Natural killer cell (primary cell): Measurements from ENCODE around the gene RUNX2. TPM values are rescaled to one million over a fixed set of nuclear protein-coding genes. Genes with fewer than 3 reads are reported as not detected.

Experiments used
- ATAC-seq, 3 donors: fragments of 150-1000 bp in 2 of 3; fragments of 200-7000 bp in 1 of 3; cut with Tn5 transposase; 1 replicate in 1 of 3; 2 replicates in 2 of 3; pipeline ENCODE4 v1.10.0; 2021; ENCODE audit warnings: mild to moderate bottlenecking in 2 of 3, moderate library complexity in 2 of 3
- DNase-seq, 2 donors: peaks; one replicate each; pipeline versions ENCODE4 v3.0.0 to v3.0.0-alpha.2; 2013 to 2021; ENCODE audit warnings: mixed read lengths in 1 of 2
- H3K27ac ChIP-seq: one replicate; pipeline ENCODE4 v1.5.1; 2013; ENCODE audit warnings: mild to moderate bottlenecking, low read length
- H3K27me3 ChIP-seq: one replicate; pipeline ENCODE4 v1.6.1; 2013; ENCODE audit warnings: low read length; ENCODE audit not compliant: control insufficient read depth, insufficient read depth
- H3K36me3 ChIP-seq: one replicate; pipeline ENCODE4 v1.6.1; 2013; ENCODE audit warnings: low read length; ENCODE audit not compliant: control insufficient read depth, insufficient read depth
- H3K4me1 ChIP-seq: one replicate; pipeline ENCODE4 v1.6.1; 2013; ENCODE audit warnings: low read length; ENCODE audit not compliant: control insufficient read depth, insufficient read depth
- H3K4me3 ChIP-seq: one replicate; pipeline ENCODE4 v1.5.1; 2013; ENCODE audit warnings: low read length
- H3K9me3 ChIP-seq: one replicate; pipeline ENCODE4 v1.6.1; 2013; ENCODE audit warnings: low read length; ENCODE audit not compliant: control insufficient read depth, insufficient read depth
- H3K27ac Mint-ChIP-seq, 2 donors: one replicate each; pipeline ENCODE4 v1.8.0; 2022; ENCODE audit warnings: mild to moderate bottlenecking in 2 of 2, mixed read lengths in 2 of 2, moderate library complexity in 1 of 2
- H3K27me3 Mint-ChIP-seq, 2 donors: one replicate each; pipeline ENCODE4 v1.8.0; 2022; ENCODE audit warnings: low read depth in 2 of 2, mixed read lengths in 2 of 2
- H3K36me3 Mint-ChIP-seq: one replicate; pipeline ENCODE4 v1.8.0; 2022; ENCODE audit warnings: mixed read lengths
- H3K4me1 Mint-ChIP-seq, 2 donors: one replicate each; pipeline ENCODE4 v1.8.0; 2022; ENCODE audit warnings: mixed read lengths in 2 of 2
- H3K4me3 Mint-ChIP-seq: one replicate; pipeline ENCODE4 v1.8.0; 2022; ENCODE audit warnings: mild to moderate bottlenecking, moderate library complexity, mixed read lengths
- H3K9me3 Mint-ChIP-seq, 2 donors: one replicate each; pipeline ENCODE4 v1.8.0; 2022; ENCODE audit warnings: mixed read lengths in 2 of 2
- WGBS: methylation state at CpG from one replicate; pipeline ENCODE4 v1.1.7; 2013; ENCODE audit warnings: missing lambda C conversion rate; ENCODE audit not compliant: insufficient coverage; 5-methylcytosine and 5-hydroxymethylcytosine counted together
- intact Hi-C: fragments of 100-400 bp; cut with micrococcal nuclease; formaldehyde crosslinking; loops from one replicate; pipeline ENCODE4 v1.14.2; 2022
- total RNA-seq, 4 donors: library from RNA; stranded (reverse); fragments of 120-200 nt in 1 of 4; gene quantifications; one replicate each; pipeline versions ENCODE4 v1.2.3 to v1.2.4, GENCODE V29; 2013 to 2022
- TF ChIP-seq, protein P1 (sequence below): fragments of 200-600 bp; IDR thresholded peaks from one replicate; pipeline ENCODE4 v1.8.0; 2022; ENCODE audit warnings: antibody characterized with exemption

The RUNX2 gene
- total RNA-seq, 3 donors from 2014 or later (not counting 1 experiment from before 2014, with no cell fraction given): 5.0 to 19.2 (median 7.0) TPM

DNA sequence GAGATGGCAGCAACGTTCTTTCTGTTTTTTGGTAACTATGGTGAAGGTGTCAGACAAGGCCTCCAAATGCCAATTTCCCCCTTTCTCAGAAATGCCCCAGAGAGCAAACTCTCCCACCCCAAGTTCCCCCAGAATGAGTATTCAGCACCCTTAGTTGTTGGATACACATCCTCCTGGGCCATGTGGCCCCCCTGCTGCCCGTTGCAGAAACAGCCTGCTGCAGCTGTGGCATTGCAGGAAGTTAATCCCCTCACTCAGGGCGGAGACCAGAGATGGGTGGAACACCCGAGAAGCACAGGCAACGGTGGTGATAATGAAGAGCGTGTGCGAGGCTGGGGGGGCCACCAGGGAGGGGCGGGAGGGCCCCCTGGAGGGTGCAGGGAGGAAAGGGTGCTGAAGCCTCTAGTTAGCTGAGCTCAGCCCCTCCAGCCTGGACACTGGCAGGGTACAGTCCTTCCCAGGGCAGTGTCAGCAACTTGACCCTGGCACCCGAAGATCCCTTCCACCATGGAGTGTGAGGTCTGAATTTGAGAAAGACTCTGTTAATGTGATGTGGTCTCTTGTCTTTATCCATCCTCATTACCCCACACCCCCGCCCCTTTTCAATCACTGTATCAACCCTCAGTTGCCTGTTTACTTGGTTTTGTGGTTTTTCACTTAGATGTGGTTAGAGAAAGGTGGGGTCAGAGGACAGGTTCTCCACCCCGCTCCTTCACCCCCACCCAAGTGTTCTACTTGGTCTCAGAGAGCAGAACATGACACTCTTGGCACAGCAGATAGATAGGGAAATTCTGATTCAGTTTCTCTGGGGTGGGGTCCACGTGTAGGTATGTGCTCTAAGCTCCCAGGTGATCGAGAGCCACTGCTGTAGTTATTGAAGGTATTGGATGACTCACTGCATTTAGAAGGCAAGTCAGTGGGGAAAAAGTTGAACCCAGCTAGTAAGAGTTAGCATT lies 258.4 kb downstream of the RUNX2 start:
- Histone ChIP-seq H3K27ac (peak overlapping the region; percentile 28), H3K4me3 (no peak overlapping the region)

DNA sequence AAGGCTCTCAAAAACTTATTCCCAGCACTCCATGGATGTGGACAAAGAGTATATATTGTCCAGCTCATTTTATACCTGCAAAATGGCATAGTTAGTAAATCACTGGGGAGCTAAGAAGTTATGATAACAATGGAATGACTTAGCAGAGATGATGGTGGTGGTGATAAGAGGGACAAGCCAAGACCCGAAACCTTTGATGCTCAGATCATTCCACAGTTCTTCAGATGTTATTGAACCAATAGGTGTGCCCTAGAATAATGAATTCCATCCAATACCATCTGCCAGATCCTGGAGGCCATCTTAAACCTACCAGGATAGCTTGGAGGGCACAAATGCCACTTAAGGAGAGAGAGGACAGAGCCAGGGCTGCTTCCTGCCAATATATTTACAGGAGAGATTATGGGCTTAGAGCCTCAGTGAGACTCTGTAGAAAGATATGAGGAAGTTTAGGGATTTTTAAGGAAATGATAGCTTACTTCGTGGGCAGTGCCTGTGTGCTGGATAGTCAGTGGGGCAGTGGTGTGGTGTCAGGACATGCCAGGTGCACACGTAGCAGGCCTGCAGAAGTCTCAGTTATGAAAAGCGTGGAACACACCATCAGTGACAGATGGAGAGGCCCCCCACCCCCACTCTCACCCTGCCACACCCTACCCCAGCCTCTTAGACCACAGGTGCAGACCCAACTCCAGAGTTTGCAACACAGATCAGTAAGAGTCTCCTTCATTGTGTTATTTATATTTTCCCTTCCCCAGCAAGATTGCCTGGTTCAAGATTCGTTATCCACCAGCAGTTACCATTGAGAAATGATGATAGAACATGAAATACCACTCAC lies 259.3 kb downstream of the RUNX2 start:
- Histone ChIP-seq H3K27ac (no peak overlapping the region), H3K27me3 (no peaks in the 10 kb centered on the region), H3K4me3 (no peak overlapping the region), H3K36me3 (no peaks in the 10 kb centered on the region), H3K4me1 (peaks cover 45% of the 10 kb centered on the region), H3K9me3 (no peaks in the 10 kb centered on the region)
- H3K9me3 Mint-ChIP-seq: no peaks in the 10 kb centered on the region
- intact Hi-C loops: no loop called here
- no peak for ATAC-seq
- peaks cover 9 to 12% of the 10 kb centered on the region in 2 donors for H3K27me3 Mint-ChIP-seq
- DNase-seq: no peak
- peaks cover 67% of the 10 kb centered on the region in 2 donors for H3K4me1 Mint-ChIP-seq
- peak overlapping the region; percentile 68 for H3K4me3 Mint-ChIP-seq
- WGBS: 46% methylated on average over 5 of the region's 5 CpGs
- H3K27ac Mint-ChIP-seq: peak overlapping the region; percentile 15 to 66
- TF ChIP-seq, protein P1, sequence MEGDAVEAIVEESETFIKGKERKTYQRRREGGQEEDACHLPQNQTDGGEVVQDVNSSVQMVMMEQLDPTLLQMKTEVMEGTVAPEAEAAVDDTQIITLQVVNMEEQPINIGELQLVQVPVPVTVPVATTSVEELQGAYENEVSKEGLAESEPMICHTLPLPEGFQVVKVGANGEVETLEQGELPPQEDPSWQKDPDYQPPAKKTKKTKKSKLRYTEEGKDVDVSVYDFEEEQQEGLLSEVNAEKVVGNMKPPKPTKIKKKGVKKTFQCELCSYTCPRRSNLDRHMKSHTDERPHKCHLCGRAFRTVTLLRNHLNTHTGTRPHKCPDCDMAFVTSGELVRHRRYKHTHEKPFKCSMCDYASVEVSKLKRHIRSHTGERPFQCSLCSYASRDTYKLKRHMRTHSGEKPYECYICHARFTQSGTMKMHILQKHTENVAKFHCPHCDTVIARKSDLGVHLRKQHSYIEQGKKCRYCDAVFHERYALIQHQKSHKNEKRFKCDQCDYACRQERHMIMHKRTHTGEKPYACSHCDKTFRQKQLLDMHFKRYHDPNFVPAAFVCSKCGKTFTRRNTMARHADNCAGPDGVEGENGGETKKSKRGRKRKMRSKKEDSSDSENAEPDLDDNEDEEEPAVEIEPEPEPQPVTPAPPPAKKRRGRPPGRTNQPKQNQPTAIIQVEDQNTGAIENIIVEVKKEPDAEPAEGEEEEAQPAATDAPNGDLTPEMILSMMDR: no peak
- H3K36me3 Mint-ChIP-seq: no peaks in the 10 kb centered on the region

More for the DNA sequence above, 258.4 kb downstream of the RUNX2 start:
- Histone ChIP-seq H3K9me3 (no peaks in the 10 kb centered on the region), H3K4me1 (peaks cover 45% of the 10 kb centered on the region), H3K27me3 (no peaks in the 10 kb centered on the region), H3K36me3 (no peaks in the 10 kb centered on the region)
- WGBS: 22% methylated on average over 10 of the region's 13 CpGs
- DNase-seq: peak in 1 of 2 donors; percentile 87
- Mint-ChIP-seq H3K27me3 (peaks cover 9 to 12% of the 10 kb centered on the region in 2 donors), H3K9me3 (peaks cover 0 to 3% of the 10 kb centered on the region in 2 donors), H3K4me3 (peak overlapping the region; percentile 81), H3K36me3 (no peaks in the 10 kb centered on the region), H3K4me1 (peaks cover 67% of the 10 kb centered on the region in 2 donors), H3K27ac (peak overlapping the region; percentile 15 to 66)
- TF ChIP-seq, protein P1: no peak
- peak; percentile 64 to 74 (median 66) for ATAC-seq
- intact Hi-C loops: no loop called here

DNA sequence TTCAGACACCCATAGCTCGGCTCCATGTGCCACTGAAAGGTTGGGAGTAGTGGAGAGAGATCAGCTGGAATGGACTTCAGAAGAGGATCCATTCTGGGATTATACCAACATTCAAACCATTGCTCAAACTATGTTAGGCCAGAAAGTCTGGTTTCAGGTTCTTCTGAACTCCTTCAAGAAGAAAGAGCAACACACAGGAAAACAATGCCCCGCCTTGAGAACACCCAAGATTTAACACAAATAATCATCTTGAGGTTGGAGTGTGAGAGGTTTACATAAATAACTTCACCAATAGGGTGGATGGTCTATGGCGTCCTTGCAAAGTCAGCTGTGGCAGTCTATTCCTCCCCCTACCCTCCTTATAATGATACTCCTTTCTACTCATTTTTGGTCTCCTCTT lies 261.2 kb downstream of the RUNX2 start:
- peaks cover 42% of the 10 kb centered on the region for H3K4me1 ChIP-seq
- no peaks in the 10 kb centered on the region for H3K36me3 Mint-ChIP-seq
- peaks cover 56 to 57% of the 10 kb centered on the region in 2 donors for H3K4me1 Mint-ChIP-seq
- H3K36me3 ChIP-seq: no peaks in the 10 kb centered on the region
- no peaks in the 10 kb centered on the region for H3K27me3 ChIP-seq
- H3K27ac ChIP-seq: no peak overlapping the region
- 70% methylated on average over 2 of the region's 3 CpGs for WGBS
- H3K4me3 Mint-ChIP-seq: no peak overlapping the region
- intact Hi-C loops: no loop called here
- H3K4me3 ChIP-seq: no peak overlapping the region
- ATAC-seq (no peak), DNase-seq (no peak)
- H3K9me3 ChIP-seq: no peaks in the 10 kb centered on the region
- H3K27ac Mint-ChIP-seq: peak overlapping the region in 1 of 2 donors; percentile 27
- peaks cover 9 to 12% of the 10 kb centered on the region in 2 donors for H3K27me3 Mint-ChIP-seq
- TF ChIP-seq, protein P1: no peak
- no peaks in the 10 kb centered on the region for H3K9me3 Mint-ChIP-seq
